Hematopoietic multipotent progenitor cell treated with erythropoietin and hydrocortisone succinate and interleukin-3 and kit ligand, for 4 days (in vitro differentiated cells): ENCODE measurements around the gene SCN8A.
"Not testable (repeated sequence)": the region's sequence is repeated elsewhere in the genome, so short reads cannot be mapped to it uniquely, and the experiment has no call there.

Experiments used
- DNase-seq: peaks from one replicate; pipeline ENCODE4 v3.0.0-alpha.2; 2015

SCN8A gene

GRCh38 chr12:51591016-51591901 is at the start of gene SCN8A:
Gene SCN8A, plus strand, starts transcription at chr12:51591233. Its CDS starts 71,585 bp downstream, at chr12:51662818.
- peak; percentile 52 for DNase-seq

- DNase-seq, result no peak
Observed at GRCh38 chr12:51546097-51546496, 44.9 kb upstream of the SCN8A start.

- DNase-seq, result no peak
Observed at GRCh38 chr12:51547606-51548005, 43.4 kb upstream of the SCN8A start.

GRCh38 chr12:51548241-51548640 is 42.8 kb upstream of the SCN8A start:
- no peak for DNase-seq

- no peak for DNase-seq
Observed at GRCh38 chr12:51549637-51550036, 41.4 kb upstream of the SCN8A start.

- DNase-seq, result not testable (repeated sequence)
Observed at GRCh38 chr12:51568271-51569032, 22.6 kb upstream of the SCN8A start.

GRCh38 chr12:51579321-51579850 is 11.6 kb upstream of the SCN8A start:
- no peak for DNase-seq

- no peak for DNase-seq
Observed at GRCh38 chr12:51589060-51589459, 2.0 kb upstream of the SCN8A start.

GRCh38 chr12:51589557-51590176 is 1.4 kb upstream of the SCN8A start:
- DNase-seq, result no peak

- DNase-seq, result peak; percentile 85
Observed at GRCh38 chr12:51590347-51591015, 552 bp upstream of the SCN8A start.

GRCh38 chr12:51592034-51592705 is 1.1 kb downstream of the SCN8A start:
- DNase-seq, result peak; percentile 3

GRCh38 chr12:51593021-51593420 is 2.0 kb downstream of the SCN8A start:
- DNase-seq, result no peak

GRCh38 chr12:51593539-51593938 is 2.5 kb downstream of the SCN8A start:
- peak; percentile 77 for DNase-seq

GRCh38 chr12:51598156-51598555 is 7.1 kb downstream of the SCN8A start:
- DNase-seq, result no peak

GRCh38 chr12:51600721-51601120 is 9.7 kb downstream of the SCN8A start:
- DNase-seq, result no peak

- no peak for DNase-seq
Observed at GRCh38 chr12:51601241-51601640, 10.2 kb downstream of the SCN8A start.

- DNase-seq, result not testable (repeated sequence)
Observed at GRCh38 chr12:51605896-51606295, 14.9 kb downstream of the SCN8A start.

- not testable (repeated sequence) for DNase-seq
Observed at GRCh38 chr12:51607197-51607596, 16.2 kb downstream of the SCN8A start.

GRCh38 chr12:51620448-51620847 is 29.4 kb downstream of the SCN8A start:
- DNase-seq, result no peak

GRCh38 chr12:51621156-51621922 is 30.3 kb downstream of the SCN8A start:
- DNase-seq, result no peak

GRCh38 chr12:51622564-51622963 is 31.5 kb downstream of the SCN8A start:
- no peak for DNase-seq
